HG03095 (cell line): ENCODE results near the gene MCM9.
"Not testable (repeated sequence)": the region's sequence is repeated elsewhere in the genome, so short reads cannot be mapped to it uniquely, and the experiment has no call there.

Experiments
- ATAC-seq: cut with Tn5 transposase; IDR thresholded peaks from one replicate; pipeline ENCODE4 v1.9.1; 2021; ENCODE audit warnings: moderate library complexity; ENCODE audit not compliant: unreplicated experiment

The MCM9 gene

DNA sequence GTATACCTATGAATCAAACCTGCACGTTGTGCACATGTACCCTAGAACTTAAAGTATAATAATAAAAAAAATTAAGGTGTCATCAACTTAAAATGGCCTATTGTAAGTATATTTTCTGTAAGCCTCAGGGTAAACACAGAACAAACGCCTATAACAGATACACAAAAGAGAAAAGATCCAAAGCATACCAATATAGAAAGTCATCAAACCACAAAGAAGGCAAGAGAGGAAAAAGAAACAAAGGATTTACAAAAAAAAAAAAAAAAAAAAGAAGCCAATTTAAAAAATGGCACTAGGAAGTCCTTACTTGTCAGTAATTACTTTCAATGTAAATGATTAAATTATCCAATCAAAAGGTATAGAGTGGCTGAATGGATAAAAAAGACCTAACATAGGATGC lies 65.6 kb downstream of the MCM9 start:
- no peak for ATAC-seq

DNA sequence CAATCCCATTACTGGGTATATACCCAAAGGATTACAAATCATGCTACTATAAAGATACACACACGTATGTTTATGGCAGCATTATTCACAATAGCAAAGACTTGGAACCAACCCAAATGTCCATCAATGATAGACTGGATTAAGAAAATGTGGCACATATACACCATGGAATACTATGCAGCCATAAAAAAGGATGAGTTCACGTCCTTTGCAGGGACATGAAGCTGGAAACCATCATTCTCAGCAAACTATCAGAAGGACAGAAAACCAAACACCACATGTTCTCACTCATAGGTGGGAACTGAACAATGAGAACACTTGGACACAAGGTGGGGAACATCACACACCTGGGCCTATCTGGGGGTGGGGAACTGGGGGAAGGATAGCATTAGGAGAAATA lies 66.1 kb downstream of the MCM9 start:
- not testable (repeated sequence) for ATAC-seq

DNA sequence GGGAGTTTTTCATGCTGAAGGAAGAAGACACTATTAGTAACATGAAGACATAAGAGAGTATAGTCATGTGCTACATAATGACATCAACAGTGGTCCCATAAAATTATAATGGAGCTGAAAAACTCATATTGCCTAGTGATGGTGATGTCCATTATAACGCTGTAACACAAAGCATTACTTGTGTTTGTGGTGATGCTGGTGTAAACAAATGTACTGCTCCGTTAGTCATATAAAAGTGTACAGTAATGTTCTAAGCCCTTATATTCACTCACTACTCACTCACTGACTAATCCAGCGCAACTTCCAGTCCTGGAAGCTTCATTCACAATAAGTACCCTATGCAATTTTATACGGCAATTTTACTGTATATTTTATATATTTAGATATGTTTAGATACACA lies 67.8 kb downstream of the MCM9 start:
- no peak for ATAC-seq

DNA sequence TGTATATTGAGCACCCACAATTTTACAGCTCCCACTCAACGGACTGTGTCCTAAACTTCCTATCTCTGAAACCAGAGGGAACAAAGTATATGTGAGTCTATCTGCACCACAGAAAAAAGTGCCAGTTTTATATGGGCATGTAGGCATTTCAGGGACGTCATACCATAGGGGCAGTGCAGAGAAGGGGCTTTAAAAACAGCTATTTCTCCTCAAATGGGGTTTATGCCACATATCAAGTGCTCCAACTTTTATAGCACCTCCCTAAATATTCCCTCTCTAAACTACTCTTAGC lies 69.9 kb downstream of the MCM9 start:
- ATAC-seq = no peak

- no peak for ATAC-seq
Observed at GRCh38 chr6:118864341-118865099, 70.4 kb downstream of the MCM9 start.

GRCh38 chr6:118862443-118862842 lies 72.5 kb downstream of the MCM9 start:
- ATAC-seq = no peak

GRCh38 chr6:118860880-118861279 lies 74.1 kb downstream of the MCM9 start:
- no peak for ATAC-seq

GRCh38 chr6:118860363-118860762 lies 74.6 kb downstream of the MCM9 start:
- no peak for ATAC-seq

GRCh38 chr6:118859517-118860064 lies 75.4 kb downstream of the MCM9 start:
- no peak for ATAC-seq

- no peak for ATAC-seq
Observed at GRCh38 chr6:118856301-118856700, 78.7 kb downstream of the MCM9 start.

- ATAC-seq = no peak
Observed at GRCh38 chr6:118853408-118853807, 81.6 kb downstream of the MCM9 start.

- ATAC-seq = peak; percentile 58
Observed at GRCh38 chr6:118844915-118845314, 90.0 kb downstream of the MCM9 start.

GRCh38 chr6:118843685-118844390 lies 91.1 kb downstream of the MCM9 start:
- ATAC-seq = peak; percentile 88

- ATAC-seq = no peak
Observed at GRCh38 chr6:118830691-118831090, 104.3 kb downstream of the MCM9 start.

- no peak for ATAC-seq
Observed at GRCh38 chr6:118829817-118830478, 105.0 kb downstream of the MCM9 start.

GRCh38 chr6:118826096-118826495 lies 108.9 kb downstream of the MCM9 start:
- ATAC-seq = no peak

GRCh38 chr6:118825661-118826060 lies 109.3 kb downstream of the MCM9 start:
- no peak for ATAC-seq

- ATAC-seq = no peak
Observed at GRCh38 chr6:118815495-118815894, 119.5 kb downstream of the MCM9 start.

- ATAC-seq = no peak
Observed at GRCh38 chr6:118813775-118814174, 121.2 kb downstream of the MCM9 start.

DNA sequence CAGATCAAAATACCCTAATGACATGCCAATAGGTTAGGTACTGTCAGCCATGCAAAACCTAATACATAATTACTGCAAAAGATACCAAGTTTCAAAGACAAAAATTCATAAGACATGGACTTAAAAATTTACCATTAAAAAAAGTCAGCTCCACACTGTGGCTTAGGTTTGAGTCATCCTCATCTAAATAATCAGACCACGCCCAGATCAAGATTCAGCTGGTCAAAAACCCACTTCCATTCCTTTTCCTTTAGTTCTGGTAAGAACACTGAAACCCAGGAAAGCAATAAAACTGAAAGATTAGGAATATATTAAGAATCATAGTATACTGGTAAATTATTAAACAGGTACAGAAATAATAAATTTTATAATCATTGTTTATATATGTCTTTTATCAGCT lies 122.0 kb downstream of the MCM9 start:
- no peak for ATAC-seq

DNA sequence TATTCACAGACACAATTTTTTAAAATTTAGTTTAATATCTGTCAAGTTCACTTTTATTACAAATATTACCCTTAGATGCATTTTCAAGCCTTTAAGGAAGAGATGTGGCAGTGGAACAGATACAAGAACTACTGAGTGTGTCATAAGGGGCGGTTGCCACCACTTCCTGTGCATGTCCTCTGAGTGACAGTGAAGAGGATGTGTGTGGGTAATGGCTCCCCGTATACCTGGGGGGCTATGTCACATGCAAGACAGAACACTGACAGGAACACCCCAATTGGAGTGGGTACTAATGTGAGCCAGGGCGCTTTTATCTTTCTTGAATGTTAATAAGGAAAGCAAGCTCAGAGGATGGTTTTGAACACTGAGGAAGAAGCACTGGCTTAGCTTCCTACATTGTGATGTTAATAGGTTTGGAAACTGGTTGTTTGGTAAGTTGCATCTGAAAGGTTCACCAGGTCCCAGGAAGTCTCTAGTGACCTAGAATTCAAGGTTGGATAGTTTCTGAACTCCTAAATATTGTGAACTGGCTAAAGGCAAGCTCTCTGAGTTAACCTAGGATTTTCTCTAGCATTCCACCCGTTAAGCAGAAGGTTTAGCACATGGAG lies 124.4 kb downstream of the MCM9 start:
- peak; percentile 76 for ATAC-seq
